ENCODE measurements around the gene HS1BP3.

DNA sequence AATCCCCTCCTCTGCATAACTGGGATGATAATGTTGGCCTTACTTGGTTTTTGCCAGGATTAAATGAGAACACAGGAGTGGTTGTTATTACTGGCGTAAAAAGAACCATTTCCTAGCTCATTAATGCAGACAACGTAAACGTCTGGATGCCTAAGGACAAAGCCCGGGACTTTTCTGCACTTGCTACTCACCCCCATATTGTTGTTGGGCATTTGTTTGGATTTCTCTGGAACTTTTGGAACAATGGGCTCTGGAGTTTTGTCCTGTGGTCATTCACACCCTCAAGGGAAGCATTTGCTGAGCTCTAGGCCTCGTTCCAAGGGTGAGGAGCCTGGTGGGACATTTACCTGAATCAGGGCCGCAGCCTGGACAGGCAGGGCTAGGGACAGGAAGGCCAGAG lies 76.0 kb downstream of the HS1BP3 start:
- TF ChIP-seq, protein P1, sequence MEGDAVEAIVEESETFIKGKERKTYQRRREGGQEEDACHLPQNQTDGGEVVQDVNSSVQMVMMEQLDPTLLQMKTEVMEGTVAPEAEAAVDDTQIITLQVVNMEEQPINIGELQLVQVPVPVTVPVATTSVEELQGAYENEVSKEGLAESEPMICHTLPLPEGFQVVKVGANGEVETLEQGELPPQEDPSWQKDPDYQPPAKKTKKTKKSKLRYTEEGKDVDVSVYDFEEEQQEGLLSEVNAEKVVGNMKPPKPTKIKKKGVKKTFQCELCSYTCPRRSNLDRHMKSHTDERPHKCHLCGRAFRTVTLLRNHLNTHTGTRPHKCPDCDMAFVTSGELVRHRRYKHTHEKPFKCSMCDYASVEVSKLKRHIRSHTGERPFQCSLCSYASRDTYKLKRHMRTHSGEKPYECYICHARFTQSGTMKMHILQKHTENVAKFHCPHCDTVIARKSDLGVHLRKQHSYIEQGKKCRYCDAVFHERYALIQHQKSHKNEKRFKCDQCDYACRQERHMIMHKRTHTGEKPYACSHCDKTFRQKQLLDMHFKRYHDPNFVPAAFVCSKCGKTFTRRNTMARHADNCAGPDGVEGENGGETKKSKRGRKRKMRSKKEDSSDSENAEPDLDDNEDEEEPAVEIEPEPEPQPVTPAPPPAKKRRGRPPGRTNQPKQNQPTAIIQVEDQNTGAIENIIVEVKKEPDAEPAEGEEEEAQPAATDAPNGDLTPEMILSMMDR (IDR thresholded peaks at IDR 0.05; ENCODE audit: insufficient read depth, low read depth, low read length): no peak
- no peak for TF ChIP-seq EZH2 (IDR thresholded peaks at IDR 0.05; ENCODE audit: insufficient read depth, low read length)

All from astrocyte (in vitro differentiated cells and primary cell).